Hematopoietic multipotent progenitor cell treated with erythropoietin and hydrocortisone succinate and interleukin-3 and kit ligand, for 6 days (in vitro differentiated cells): ENCODE data around the gene RPE.

Experiments
- DNase-seq: peaks from one replicate; pipeline ENCODE4 v3.0.0-alpha.2; 2015

Gene RPE

DNA sequence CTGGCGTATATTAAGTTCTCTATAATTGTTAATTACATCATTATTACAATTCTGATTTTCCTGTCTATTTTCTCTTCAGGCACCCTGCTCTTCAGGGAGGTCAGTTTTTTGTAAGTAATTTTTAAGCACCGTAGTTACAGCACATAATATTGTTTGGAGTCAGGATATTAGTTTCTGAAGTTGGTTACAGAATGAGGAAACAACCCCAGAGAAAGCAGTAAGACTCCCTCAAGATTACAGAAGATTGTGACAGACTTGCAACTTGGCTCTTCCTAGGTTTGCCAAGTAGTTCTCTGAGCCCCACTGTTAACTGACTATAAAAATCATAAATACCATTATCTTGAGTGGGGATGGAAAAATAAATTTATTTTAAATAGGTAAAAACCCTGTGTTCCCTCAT, 921 bp downstream of the RPE start:
- DNase-seq = peak; percentile 58

DNA sequence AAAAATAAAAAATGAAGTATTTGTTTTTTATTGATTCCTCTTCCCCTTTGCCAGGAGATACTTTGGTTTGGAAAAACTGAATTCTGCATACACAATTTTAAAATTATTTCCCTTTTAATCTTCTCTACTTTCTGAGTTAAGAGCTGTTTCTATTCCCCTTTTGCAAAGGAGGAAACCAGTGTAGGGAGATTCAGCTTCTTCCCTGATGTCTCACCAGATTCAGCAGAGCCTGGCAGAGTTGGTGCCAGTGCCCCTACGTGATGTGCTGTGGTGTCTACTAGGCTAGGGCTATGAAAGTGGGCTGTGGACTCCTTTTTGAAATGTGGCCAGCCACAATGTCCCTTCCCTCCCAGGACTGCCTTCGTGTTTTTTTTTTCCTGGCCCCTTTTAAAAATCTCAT, 2.4 kb downstream of the RPE start:
- DNase-seq = no peak

DNA sequence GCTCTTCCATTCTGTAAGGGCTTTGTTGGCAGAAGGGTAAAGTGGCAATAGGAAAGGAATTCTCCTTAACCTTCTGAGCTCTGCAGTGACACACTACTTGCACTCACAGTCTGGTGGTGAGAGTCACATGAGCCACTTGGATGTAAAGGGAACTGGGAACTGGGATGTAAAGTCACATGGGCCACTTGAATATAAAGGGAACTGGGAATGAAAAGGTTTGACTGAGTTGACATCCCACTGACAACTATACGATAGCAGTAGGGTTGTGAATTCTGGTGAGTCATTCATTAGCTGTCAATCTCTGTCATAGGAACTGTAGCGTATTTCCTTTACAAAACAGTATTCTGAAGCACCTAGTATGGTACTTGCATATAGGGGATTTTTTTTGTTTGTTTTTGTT, 5.5 kb downstream of the RPE start:
- DNase-seq = no peak

DNA sequence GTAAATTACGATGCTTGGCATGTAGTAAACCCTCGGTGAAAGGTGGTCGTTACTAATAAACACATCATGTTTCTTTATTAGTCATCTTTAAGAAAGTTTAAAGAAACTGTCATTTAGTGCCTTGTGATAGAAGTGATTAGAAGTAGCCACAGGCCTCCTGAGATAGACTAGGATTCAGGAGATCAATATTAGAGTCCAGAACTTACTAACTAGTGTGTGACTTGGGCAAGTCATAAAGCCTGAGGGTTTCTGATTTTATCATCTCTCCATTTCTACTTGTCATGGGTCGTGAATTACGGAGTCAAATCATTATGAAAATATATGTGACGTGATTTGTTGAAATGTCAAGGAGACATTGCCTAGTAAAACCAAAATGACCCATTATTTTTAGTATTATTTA, 6.7 kb downstream of the RPE start:
- no peak for DNase-seq

DNA sequence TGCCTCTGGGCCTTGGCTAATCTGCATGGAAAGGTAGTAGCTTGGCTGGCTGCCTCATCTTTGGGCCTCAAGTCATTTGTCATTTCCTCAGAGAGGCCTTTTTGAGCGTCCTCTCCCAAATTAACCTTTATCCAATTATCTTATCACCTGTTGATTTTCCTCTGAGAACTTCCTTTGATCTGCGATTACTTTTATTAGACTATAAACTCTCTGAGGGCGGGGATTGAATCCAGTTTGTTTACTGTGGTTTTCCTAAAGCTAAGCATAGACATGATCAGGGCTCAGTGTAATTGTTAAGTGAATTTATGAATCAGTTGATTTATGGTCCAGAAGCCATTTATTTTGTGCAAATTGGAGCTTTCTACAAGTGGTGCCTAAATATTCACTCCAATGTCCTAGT, 7.5 kb downstream of the RPE start:
- DNase-seq = no peak

DNA sequence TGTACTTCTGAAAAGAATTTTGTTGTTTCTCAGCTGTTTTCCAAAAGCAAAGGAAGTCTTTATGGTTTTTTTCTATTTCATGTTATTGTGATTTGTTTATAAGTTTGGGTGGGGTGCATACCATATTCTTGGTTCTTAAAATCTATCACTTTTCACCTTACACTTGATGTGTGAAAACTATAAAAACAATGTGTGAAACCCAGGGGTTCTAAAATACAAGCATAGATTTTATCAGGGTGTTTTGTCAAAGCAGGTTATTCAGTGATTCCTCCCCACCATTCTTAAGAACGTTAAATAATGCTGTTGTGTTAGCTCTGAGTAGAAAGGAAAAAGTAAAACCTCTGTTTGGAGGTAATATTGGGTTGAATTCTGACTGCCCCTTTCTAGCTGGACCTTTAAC, 17.7 kb downstream of the RPE start:
- DNase-seq = no peak

DNA sequence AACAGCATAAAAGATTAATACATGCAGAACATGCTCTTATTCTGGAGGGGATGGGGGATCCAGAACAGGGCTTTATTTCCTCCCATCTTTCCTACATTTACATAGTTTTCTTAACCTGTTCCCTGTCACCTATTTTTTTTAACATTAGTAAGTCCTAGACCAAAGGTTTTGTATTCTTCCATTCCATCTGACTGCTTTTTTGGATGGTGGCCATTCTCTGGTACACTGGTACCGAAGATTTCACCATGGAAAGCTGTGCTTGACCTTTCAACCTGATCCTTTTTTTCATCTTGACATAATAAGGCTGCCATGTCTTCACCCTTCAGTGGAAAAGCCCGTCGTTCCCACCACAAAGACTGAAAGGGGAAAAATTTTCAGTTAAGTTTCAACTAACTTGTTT, 20.4 kb downstream of the RPE start:
- no peak for DNase-seq

DNA sequence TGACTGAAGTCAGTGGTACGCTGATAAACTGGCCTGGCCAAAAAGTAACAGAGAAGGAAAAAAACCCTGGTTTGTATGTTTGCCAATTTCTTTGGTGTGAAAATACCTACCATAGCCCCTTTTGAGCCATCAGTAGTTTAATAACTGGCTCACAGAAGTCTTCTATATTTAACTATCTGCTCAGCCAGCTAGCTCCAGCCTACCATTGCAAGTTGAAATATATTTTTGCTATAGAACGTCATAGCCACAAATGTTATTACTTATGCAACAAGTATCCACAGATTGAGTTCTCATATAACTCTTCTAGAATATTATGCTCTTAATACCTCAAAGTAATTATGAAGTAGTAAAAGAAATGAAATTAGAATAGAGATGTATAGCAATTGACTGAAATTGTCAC, 25.2 kb downstream of the RPE start:
- DNase-seq = no peak

DNA sequence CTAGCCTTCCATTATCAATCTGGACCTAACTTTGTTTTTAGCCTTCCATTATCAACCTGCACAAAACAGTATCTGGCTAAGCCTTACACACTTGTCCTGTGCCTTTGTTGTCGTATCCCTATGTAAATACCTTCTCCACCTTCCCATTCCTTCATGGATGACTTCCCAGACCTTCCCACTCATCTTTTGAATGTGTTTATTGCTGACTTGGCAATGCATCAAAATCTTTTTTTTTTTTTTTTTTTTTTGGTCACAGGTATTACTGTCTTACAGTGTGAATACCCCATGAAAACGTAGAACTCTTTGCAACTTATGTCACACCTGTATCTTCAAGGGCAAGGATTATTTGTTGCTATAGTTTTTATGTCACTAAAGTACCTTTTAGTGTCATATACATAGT, 25.7 kb downstream of the RPE start:
- DNase-seq = no peak

DNA sequence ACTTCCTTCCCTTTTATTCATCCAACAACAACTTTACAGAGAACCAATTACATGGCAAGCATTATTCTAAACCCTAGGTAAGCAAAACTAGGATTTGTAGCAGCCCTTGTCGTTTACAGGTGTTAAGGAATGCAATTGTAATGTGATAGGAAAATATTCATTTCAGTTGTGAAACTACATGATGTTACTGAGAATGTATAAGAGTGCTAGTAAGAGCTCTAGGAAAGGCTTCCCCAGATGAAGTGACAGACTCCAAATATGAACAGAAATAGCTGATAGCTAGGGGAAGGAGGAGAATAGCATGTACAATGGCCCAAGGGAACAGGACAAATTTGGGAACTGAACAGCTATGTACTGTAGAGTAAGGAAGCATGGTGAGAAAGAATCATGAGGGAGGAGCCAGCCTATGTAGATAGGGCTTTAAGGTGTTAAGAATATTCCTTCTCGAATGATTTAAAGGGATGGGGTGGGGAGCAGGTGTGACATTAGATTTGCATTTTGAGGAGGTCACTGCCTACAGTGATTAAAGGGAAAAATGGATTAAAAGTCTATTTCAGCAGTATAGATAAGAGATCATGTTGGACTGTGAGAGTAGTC, 31.7 kb downstream of the RPE start:
- no peak for DNase-seq

DNA sequence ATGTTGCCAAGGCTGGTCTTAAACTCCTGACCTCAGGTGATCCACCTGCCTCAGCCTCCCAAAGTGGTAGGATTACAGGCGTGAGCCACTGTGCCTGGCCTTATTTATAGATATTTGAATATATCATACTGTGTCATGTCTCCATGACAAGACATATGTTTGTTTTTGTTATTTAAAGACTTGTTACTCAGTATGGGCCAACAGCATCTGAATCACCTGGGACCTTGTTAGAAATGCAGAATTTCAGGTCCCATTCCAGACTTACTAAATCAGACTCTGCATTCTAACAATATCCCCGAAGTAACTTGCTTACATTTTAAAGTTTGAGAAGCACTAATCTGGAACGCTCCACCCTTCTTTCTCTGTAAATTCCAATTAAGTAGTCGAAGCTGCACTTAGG, 33.2 kb downstream of the RPE start:
- no peak for DNase-seq

DNA sequence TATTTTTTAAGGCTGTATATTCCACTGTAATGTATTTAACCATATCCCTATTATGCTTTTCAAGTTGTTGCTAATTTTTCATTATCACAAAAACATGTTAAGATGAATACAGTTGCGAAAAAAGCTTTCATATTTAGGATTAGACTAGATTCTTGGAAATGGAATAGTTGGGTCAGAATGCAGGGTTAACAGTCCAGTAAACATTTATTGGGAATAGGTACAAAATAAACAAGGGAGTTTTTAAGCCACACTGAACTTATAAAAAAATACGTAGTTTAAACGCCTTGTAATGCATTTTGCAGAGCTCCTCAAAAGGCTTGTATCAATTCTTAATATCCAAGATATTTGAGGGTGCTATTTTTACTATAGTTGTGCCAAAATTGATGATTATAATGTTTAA, 35.6 kb downstream of the RPE start:
- DNase-seq = no peak

DNA sequence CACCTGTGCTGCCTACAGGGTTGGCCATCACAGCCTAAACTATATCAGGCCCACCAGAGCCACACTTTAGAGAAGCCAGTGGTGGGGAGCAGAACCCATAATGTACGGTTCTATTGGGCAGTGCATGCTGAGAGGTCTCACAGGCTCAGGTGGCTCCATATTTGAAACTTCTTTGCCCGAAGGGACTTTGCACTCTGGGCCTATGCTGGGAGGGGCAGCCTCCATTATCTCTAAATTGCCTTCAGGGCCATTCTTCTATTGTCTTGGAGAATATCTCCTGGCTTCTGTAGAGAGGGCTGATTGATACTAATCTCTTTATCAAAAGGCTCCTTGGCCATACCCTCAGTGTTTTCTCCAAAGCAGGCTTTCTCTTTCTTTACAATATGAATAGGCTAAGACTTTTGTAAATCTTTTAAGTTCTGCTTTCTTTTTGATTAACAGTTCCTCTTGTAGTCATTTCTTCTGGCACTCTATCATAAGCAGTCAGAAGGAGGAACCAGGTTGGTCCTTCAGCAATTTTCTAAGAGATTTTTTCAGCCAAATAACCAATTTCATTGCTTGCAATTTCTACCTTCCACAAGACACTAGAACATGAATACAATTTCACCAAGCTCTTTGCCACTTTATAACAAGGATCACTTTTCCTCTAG, 44.5 kb downstream of the RPE start:
- DNase-seq = no peak

DNA sequence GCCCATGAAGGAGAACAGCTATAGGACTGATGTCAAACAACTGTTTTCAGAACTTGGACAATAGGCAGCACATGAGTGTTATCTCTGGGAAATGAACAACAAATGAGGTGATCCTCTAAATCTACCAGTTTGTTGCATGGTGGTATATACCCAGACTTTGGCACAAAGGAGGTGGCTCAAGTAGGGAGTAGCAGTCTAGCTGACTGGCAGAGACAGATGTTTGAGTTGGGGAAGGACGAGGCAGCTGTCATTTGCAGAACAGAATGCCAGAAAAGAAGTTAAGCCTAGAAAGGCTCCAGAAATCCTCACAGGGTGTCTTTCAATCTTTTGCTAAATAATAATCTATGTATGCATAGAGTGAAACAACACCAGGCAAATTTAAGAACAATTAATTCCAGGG, 47.4 kb downstream of the RPE start:
- DNase-seq = no peak

DNA sequence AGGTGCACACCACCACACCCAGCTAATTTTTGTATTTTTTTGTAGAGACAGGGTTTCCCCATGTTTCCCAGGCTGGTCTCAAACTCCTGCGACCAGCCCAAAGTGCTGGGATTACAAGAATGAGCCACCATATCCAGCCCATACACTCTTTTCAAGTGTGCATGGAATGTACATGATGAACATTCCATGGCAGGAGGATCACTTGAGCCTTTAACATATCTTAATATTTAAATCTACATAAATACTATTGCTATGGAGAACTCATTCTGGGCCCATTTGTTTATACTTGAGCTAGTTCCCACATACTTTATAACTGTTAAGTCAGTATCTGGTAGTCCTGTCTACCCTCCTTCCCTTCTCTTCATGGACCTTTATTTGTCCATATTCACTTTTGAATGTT, 48.4 kb downstream of the RPE start:
- no peak for DNase-seq

DNA sequence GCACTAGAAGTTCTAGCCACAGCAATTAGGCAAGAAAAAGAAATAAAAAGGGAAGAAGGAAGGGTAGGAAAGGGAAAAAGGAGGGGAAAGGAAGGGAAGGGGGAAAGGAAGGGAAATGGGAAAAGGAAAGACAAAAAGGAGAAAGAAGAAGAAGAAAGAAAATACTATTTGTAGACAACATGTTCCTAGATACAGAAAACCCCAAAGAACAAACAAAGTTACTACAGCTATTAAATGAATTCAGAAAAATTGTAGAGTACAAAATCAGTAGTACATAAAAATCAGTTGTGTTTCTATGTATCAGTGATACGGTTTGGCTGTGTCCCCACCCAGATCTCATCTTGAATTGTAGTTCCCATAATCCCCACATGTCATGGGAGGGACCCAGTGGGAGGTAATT, 52.3 kb downstream of the RPE start:
- no peak for DNase-seq

DNA sequence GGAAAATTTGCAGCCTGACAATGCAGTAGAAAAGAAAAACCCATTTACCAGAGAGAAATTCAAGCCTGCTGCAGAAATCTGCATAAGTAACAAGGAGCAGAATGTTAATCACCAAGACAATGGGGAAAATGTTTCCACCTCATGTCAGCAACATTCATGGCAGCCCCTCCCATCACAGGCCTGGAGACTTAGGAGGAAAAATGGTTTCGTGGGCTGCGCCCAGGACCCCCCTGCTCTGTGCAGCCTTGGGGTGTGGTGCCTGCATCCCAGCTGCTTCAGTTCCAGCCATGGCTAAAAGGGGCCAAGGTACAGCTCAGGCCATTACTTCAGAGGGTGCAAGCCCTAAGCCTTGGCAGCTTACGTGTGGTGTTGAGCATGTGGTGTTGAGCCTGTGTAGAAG, 53.4 kb downstream of the RPE start:
- DNase-seq = no peak

DNA sequence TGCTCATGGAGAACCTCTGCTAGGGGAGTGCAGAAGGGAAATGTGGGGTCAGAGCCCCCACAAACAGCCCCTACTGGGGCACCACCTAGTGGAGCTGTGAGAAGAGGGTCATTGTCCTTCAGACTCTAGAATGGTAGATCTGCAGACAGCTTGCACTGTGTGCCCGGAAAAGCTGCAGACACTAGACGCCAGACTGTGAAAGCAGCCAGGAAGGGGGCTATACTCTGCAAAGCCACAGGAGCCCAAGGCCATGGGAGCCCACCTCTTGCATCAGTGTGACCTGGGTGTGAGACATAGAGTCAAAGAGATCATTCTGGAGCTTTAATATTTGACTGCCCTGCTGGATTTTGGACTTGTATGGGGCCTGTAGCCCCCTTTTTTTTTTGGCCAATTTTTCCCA, 60.9 kb downstream of the RPE start:
- no peak for DNase-seq
